Endothelial cell of umbilical vein (primary cell): ENCODE measurements around the gene NDUFA6. TPM values are rescaled to one million over a fixed set of nuclear protein-coding genes. Genes with fewer than 3 reads are reported as not detected.

Experiments used
- BruUV-seq: library from RNA; stranded (reverse); fragments of 400-500 nt; replicated peaks from 2 replicates; lab custom pipeline; 2021; lab: Mats Ljungman, UMichigan
- CTCF ChIA-PET: fragments of 300-600, 350-600 bp; sonication (Branson Sonifier 250); formaldehyde crosslinking; loops from one replicate; lab custom pipeline; 2021; ENCODE audit warnings: antibody characterized with exemption, inconsistent platforms; lab: Charles Lee
- POLR2A ChIA-PET: fragments of 300-600, 350-600 bp; sonication (Branson Sonifier 250); formaldehyde crosslinking; loops from one replicate; lab custom pipeline; 2021; ENCODE audit warnings: antibody characterized with exemption, inconsistent platforms; lab: Charles Lee
- DNase-seq: peaks from one replicate; pipeline ENCODE4 v3.0.0-alpha.2; 2011; ENCODE audit warnings: low read depth, low spot score
- FAIRE-seq: peaks from 2 replicates; lab custom pipeline; 2011; peaks lifted over from hg19 to GRCh38; lab: Jason Lieb, UNC
- H2AFZ ChIP-seq: 2 replicates; pipeline ENCODE4 v1.6.0; 2012; ENCODE audit warnings: low read depth, low read length, control low read depth, inconsistent platforms
- H3K27ac ChIP-seq: 2 replicates; pipeline ENCODE4 v1.5.1; 2011; ENCODE audit warnings: low read depth, mild to moderate bottlenecking, control low read depth, low read length, moderate library complexity; ENCODE audit not compliant: insufficient read depth
- H3K27me3 ChIP-seq, 2 experiments: 2 replicates each; pipeline versions ENCODE4 v1.6.0 to v1.6.1; 2011; ENCODE audit warnings: low read length in 2 of 2, mixed read lengths in 1 of 2; ENCODE audit not compliant: control insufficient read depth in 2 of 2, insufficient read depth in 2 of 2
- H3K36me3 ChIP-seq, 2 experiments: 2 replicates in 1 of 2; 3 replicates in 1 of 2; pipeline ENCODE4 v1.5.1; 2011; ENCODE audit warnings: low read length in 2 of 2, mild to moderate bottlenecking in 1 of 2, moderate library complexity in 1 of 2; ENCODE audit not compliant: control insufficient read depth in 2 of 2, insufficient read depth in 2 of 2; ENCODE audit errors: extremely low read depth in 1 of 2
- H3K4me1 ChIP-seq: 3 replicates; pipeline ENCODE4 v1.5.1; 2011; ENCODE audit warnings: mild to moderate bottlenecking, low read length; ENCODE audit not compliant: control insufficient read depth, insufficient read depth; ENCODE audit errors: extremely low read depth
- H3K4me2 ChIP-seq: 2 replicates; pipeline ENCODE4 v1.6.1; 2011; ENCODE audit warnings: low read length, control low read depth, mixed read lengths; ENCODE audit not compliant: insufficient read depth
- H3K4me3 ChIP-seq, 3 experiments: fragments of 200-600 bp in 1 of 3; sonication (generic), shearing (Covaris generic) in 1 of 3; replicated peaks in 1 of 3; 2 replicates each; pipeline ENCODE4 v1.5.1; 2011 to 2016; ENCODE audit warnings: control low read depth in 3 of 3, low read length in 3 of 3, mild to moderate bottlenecking in 2 of 3, inconsistent platforms in 1 of 3, low read depth in 1 of 3, moderate library complexity in 1 of 3; ENCODE audit not compliant: insufficient read depth in 1 of 3
- H3K79me2 ChIP-seq: 2 replicates; pipeline ENCODE4 v1.6.0; 2012; ENCODE audit warnings: low read length, inconsistent platforms; ENCODE audit not compliant: control insufficient read depth, insufficient read depth
- H3K9ac ChIP-seq: replicated peaks from 2 replicates; pipeline ENCODE3; 2011; ENCODE audit warnings: low read length, control low read depth; ENCODE audit not compliant: insufficient read depth; ENCODE audit errors: extremely low read depth
- H3K9me1 ChIP-seq: replicated peaks from 3 replicates; pipeline ENCODE4 v1.6.0; 2011; ENCODE audit warnings: mild to moderate bottlenecking, low read length; ENCODE audit not compliant: control insufficient read depth, insufficient read depth; ENCODE audit errors: extremely low read depth
- H3K9me3 ChIP-seq: replicated peaks from 2 replicates; pipeline ENCODE4 v1.5.1; 2012; ENCODE audit warnings: low read length, inconsistent platforms; ENCODE audit not compliant: control insufficient read depth, insufficient read depth
- H4K20me1 ChIP-seq: replicated peaks from 2 replicates; pipeline ENCODE3; 2011; ENCODE audit warnings: mild to moderate bottlenecking, low read length; ENCODE audit not compliant: control insufficient read depth, insufficient read depth; ENCODE audit errors: extremely low read depth
- EZH2 ChIP-seq: IDR thresholded peaks from 2 replicates; pipeline ENCODE4 v1.6.1; 2012; ENCODE audit warnings: borderline replicate concordance, low read depth, mild to moderate bottlenecking, moderate library complexity, low read length, inconsistent platforms; ENCODE audit not compliant: severe bottlenecking
- FOS ChIP-seq: IDR thresholded peaks from 2 replicates; pipeline ENCODE4 v1.6.1; 2011; ENCODE audit warnings: mild to moderate bottlenecking, low read length, moderate library complexity, borderline replicate concordance; ENCODE audit not compliant: insufficient read depth
- GATA2 ChIP-seq: IDR thresholded peaks from 2 replicates; pipeline ENCODE4 v1.7.0; 2011; ENCODE audit warnings: low read depth, mild to moderate bottlenecking, moderate library complexity, mixed read lengths, low read length; ENCODE audit not compliant: insufficient read length, insufficient read depth
- JUN ChIP-seq: IDR thresholded peaks from 2 replicates; pipeline ENCODE4 v1.6.1; 2011; ENCODE audit warnings: borderline replicate concordance, low read depth; ENCODE audit not compliant: insufficient read length, insufficient read depth
- MYC ChIP-seq: IDR thresholded peaks from one replicate; pipeline ENCODE4 v1.6.1; 2011; ENCODE audit warnings: mild to moderate bottlenecking, low read depth, low read length
- POLR2A ChIP-seq: IDR thresholded peaks from 2 replicates; pipeline ENCODE4 v1.6.1; 2012; ENCODE audit warnings: low read depth, mild to moderate bottlenecking, control low read depth, low read length
- POLR2AphosphoS5 ChIP-seq: IDR thresholded peaks from 2 replicates; pipeline ENCODE4 v1.6.1; 2012; ENCODE audit warnings: low read depth, mild to moderate bottlenecking, control low read depth, low read length, moderate library complexity; ENCODE audit not compliant: insufficient read depth
- dilution Hi-C: fragments of 300-500 bp; cut with MboI; formaldehyde crosslinking; loops from one replicate; pipeline ENCODE4 v1.15.0; 2019; ENCODE audit warnings: low sequenced_read_pairs; ENCODE audit not compliant: extremely low pct_ligation_motif_present
- intact Hi-C: fragments of 100-400 bp; cut with micrococcal nuclease; formaldehyde crosslinking; loops from one replicate; pipeline ENCODE4 v1.10.0; 2022
- polyA plus RNA-seq, 4 experiments: library from polyadenylated mRNA; depleted of rRNA in 3 of 4; stranded (reverse) in 3 of 4; unstranded in 1 of 4; fragments of >200 nt; gene quantifications; 2 replicates each; pipeline versions ENCODE4 v1.2.1 to v1.2.3, GENCODE V29; 2011 to 2012; ENCODE audit warnings: missing spikeins in 1 of 4
- total RNA-seq: library from RNA; stranded (reverse); gene quantifications from 2 replicates; pipeline ENCODE4 v1.2.3, GENCODE V29; 2021
- TF ChIP-seq, protein P1 (sequence below), 2 donors: IDR thresholded peaks; 1 replicate in 1 of 2; 2 replicates in 1 of 2; pipeline ENCODE4 v1.5.1; 2011; ENCODE audit warnings: low read length in 2 of 2, mild to moderate bottlenecking in 2 of 2, moderate library complexity in 2 of 2, control low read depth in 1 of 2, inconsistent platforms in 1 of 2, low read depth in 1 of 2; ENCODE audit not compliant: insufficient read depth in 1 of 2; ENCODE audit errors: extremely low read depth in 1 of 2
- TF ChIP-seq, protein P2 (sequence below): IDR thresholded peaks from 2 replicates; pipeline ENCODE4 v1.6.1; 2011; ENCODE audit not compliant: insufficient read depth, insufficient read length

Gene NDUFA6
- total and polyA plus RNA-seq, 2 donors (not counting 3 experiments of a cell fraction or from before 2014, with no cell fraction given), result 66.1 to 95.7 TPM

DNA sequence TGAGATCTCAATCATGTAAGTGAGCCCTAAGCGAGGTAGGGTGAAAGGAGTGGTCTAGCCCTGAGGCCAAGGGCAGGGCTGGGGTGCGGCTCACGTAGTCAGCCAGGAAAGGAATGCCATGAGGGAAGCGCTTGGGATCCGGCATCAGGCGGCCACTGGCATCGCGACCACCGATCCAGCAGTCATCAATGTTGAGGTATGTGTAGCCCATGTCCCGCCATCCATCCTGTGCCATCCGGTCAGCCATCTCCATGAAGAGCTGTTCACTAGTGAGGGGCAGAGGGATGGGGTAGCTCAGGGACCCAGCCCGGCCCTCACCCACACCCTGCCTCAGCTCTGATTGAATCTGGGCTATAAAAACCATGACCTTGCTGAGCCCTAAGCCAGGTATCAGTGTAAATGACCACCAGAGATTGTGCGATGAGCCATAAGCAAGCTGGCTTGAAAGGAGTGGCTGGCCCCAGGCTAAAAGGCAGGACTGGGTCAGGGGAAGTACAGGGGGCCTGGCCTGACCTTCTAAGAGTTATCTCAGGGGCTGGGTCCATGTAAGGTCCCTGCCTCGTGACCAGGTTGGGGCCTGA lies 22.8 kb downstream of the NDUFA6 start:
- ChIA-PET CTCF (no interaction called here), POLR2A (no interaction called here)
- BruUV-seq, result no TSS peak
- Histone ChIP-seq H3K4me3 (no peak overlapping the region), H3K9me1 (no peaks in the 10 kb centered on the region), H3K79me2 (peaks cover 2% of the 10 kb centered on the region), H3K36me3 (no peaks in the 10 kb centered on the region), H3K27ac (no peak overlapping the region), H3K9me3 (no peaks in the 10 kb centered on the region), H3K4me1 (peaks cover 13% of the 10 kb centered on the region), H3K9ac (no peak overlapping the region), H4K20me1 (no peaks in the 10 kb centered on the region), H2AFZ (no peak overlapping the region), H3K27me3 (no peaks in the 10 kb centered on the region), H3K4me2 (no peak overlapping the region)
- dilution Hi-C loops, result no loop called here
- TF ChIP-seq JUN, result no peak
- no peak for TF ChIP-seq POLR2A
- TF ChIP-seq MYC, result no peak
- TF ChIP-seq, protein P1, sequence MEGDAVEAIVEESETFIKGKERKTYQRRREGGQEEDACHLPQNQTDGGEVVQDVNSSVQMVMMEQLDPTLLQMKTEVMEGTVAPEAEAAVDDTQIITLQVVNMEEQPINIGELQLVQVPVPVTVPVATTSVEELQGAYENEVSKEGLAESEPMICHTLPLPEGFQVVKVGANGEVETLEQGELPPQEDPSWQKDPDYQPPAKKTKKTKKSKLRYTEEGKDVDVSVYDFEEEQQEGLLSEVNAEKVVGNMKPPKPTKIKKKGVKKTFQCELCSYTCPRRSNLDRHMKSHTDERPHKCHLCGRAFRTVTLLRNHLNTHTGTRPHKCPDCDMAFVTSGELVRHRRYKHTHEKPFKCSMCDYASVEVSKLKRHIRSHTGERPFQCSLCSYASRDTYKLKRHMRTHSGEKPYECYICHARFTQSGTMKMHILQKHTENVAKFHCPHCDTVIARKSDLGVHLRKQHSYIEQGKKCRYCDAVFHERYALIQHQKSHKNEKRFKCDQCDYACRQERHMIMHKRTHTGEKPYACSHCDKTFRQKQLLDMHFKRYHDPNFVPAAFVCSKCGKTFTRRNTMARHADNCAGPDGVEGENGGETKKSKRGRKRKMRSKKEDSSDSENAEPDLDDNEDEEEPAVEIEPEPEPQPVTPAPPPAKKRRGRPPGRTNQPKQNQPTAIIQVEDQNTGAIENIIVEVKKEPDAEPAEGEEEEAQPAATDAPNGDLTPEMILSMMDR (IDR thresholded peaks at IDR 0.05; ENCODE audit: extremely low read depth in 1 of 2, insufficient read depth in 1 of 2, low read depth in 1 of 2, low read length in 2 of 2), result no peak
- no peak for TF ChIP-seq FOS
- TF ChIP-seq POLR2AphosphoS5, result no peak
- TF ChIP-seq, protein P2, sequence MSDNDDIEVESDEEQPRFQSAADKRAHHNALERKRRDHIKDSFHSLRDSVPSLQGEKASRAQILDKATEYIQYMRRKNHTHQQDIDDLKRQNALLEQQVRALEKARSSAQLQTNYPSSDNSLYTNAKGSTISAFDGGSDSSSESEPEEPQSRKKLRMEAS, result no peak
- TF ChIP-seq EZH2, result no peak
- TF ChIP-seq GATA2, result no peak
- DNase-seq, result no peak
- no peak for FAIRE-seq
- intact Hi-C loops, result no loop called here
